GM19328 (cell line): ENCODE data around the gene SLC6A7.
A peak's percentile ranks its signal among the peaks of the same experiment; 100 is the strongest.

Source experiments
- ATAC-seq: cut with Tn5 transposase; IDR thresholded peaks from one replicate; pipeline ENCODE4 v1.9.1; 2021; ENCODE audit warnings: mild to moderate bottlenecking, moderate library complexity; ENCODE audit not compliant: unreplicated experiment

Gene SLC6A7

GRCh38 chr5:150155258-150156026 lies 34.4 kb upstream of the SLC6A7 start, which contains the start of gene PDGFRB:
Gene PDGFRB, minus strand, starts transcription at chr5:150155845. Its CDS starts 18,798 bp downstream, at chr5:150137047.
- ATAC-seq, result no peak

- ATAC-seq, result no peak
These were observed 33.9 kb upstream of the SLC6A7 start for GRCh38 chr5:150156027-150156368.

DNA sequence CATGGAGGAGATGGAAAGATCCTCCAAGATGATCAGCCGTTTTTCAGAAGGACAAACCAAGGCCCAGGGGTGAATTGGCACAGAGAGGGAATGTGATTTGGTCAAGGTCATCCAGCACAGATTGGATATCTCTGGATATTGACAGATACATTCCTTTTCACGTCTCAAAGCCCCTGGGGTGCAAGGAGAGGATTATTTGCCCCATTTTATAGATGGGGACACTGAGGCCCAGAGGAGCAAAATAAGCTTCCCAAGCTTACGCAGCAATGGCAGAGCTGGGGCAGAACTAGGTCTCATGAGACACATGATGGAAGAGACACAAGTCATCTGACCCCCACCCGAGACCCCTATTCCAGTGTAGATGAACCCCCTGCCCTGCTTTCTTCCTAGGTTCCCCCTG lies 33.3 kb upstream of the SLC6A7 start:
- ATAC-seq, result no peak

DNA sequence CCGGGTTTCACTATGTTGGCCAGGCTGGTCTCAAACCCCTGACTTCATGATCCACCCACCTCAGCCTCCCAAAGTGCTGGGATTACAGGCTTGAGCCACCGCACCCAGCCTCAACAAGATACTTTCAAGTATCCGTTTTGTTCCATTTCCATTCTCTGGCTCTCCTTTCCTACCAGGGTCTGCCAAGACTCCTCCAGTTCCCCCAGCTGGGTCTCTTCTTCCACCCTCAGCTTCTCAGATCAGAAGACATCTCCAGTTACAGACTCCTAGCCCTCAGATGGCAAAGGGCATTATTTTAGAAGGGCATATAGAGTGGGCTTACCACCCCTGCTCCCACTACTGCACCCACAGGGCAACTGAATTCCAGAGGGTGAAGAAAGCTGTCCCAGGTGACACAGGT lies 32.7 kb upstream of the SLC6A7 start:
- ATAC-seq, result no peak

GRCh38 chr5:150158170-150158949 lies 31.5 kb upstream of the SLC6A7 start:
- ATAC-seq, result no peak

GRCh38 chr5:150159031-150159430 lies 30.8 kb upstream of the SLC6A7 start:
- no peak for ATAC-seq

GRCh38 chr5:150159741-150160179 lies 30.1 kb upstream of the SLC6A7 start:
- no peak for ATAC-seq

- no peak for ATAC-seq
These were observed 29.3 kb upstream of the SLC6A7 start for GRCh38 chr5:150160448-150161081.

DNA sequence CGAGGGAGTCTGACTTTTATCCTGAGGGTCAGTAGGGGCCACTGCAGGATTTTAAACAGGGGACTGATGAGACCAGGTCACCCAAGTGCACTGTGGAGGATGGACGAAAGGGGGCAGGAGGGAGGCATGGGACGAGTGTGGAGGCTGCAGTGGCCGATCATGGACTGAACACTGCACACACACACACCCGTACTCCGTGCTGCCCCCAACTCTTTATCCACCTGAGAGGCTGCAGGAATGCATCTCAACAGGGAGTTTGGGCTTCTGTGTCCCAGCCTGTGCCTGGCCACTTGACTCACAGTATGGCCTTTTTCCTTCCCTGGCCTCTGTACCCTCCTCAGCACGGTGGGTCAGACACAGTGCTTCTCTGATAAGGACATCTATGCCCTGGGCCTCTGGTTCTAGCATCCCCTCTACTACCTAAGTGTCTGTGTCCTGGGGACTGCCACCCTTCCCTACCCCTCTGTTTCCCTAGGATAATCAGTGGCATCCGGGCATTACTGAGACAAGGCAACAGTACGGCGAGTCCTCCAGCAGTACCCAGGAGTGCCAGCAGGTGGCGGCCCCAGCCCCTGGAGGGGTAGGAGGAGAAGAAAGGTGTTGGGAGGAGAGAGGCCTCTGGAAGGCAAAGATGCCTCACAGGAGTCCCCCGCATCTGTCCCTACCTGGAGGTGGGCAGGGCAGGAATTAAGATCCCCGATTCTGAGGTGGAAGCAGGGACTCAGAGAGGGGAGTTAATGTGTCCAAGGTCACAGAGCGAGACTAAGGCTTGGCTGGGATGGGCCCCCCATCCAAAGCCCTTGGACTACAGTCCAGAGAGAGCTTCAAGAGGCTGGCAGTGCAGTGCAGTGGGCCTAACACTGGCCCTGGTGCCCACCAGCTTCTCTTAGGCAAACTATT lies 28.4 kb upstream of the SLC6A7 start:
- ATAC-seq, result peak; percentile 69

DNA sequence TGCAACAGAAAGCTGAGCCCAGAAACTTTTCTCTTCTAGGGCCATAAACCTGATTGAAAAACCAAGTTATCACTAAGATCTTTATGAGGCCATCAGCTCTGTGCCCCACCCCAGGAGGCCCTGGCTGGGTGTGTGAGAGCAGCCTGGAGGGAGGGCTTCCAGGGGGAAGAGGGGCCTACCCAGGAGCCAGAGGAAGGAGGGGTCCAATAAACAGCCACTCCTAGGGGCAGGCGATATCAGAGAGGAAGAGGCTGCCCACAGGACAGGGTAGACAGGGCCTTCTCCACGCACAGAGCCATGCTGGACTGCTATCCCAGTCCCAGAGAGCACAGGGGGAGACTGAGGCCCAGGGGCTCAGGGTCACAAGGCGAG lies 27.7 kb upstream of the SLC6A7 start:
- no peak for ATAC-seq

GRCh38 chr5:150163035-150163434 lies 26.8 kb upstream of the SLC6A7 start:
- ATAC-seq, result no peak

- no peak for ATAC-seq
These were observed 26.3 kb upstream of the SLC6A7 start for GRCh38 chr5:150163547-150164059.

- ATAC-seq, result no peak
These were observed 25.5 kb upstream of the SLC6A7 start for GRCh38 chr5:150164211-150164980.

GRCh38 chr5:150166037-150166649 lies 23.7 kb upstream of the SLC6A7 start:
- no peak for ATAC-seq

DNA sequence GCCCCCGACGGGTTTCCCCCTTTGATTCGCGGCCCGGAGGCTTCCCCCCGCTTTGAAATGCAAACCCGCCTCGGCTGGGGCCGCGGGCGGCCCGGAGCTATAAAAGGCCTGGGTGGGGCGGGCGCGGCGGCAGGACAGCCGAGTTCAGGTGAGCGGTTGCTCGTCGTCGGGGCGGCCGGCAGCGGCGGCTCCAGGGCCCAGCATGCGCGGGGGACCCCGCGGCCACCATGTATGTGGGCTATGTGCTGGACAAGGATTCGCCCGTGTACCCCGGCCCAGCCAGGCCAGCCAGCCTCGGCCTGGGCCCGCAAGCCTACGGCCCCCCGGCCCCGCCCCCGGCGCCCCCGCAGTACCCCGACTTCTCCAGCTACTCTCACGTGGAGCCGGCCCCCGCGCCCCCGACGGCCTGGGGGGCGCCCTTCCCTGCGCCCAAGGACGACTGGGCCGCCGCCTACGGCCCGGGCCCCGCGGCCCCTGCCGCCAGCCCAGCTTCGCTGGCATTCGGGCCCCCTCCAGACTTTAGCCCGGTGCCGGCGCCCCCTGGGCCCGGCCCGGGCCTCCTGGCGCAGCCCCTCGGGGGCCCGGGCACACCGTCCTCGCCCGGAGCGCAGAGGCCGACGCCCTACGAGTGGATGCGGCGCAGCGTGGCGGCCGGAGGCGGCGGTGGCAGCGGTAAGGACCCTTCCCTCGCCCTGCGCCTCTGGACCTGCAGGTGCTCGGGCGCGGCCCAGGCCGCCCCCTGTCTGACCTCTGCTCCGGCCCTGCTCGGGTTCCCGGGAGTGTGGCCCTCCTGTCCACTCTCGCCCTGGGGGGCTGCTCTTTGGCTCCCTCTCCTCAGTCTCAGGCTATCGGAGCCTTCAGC lies 23.0 kb upstream of the SLC6A7 start, which contains the start of gene CDX1:
CDX1 (plus strand) TSS at position 129 of the 862 bp plus-strand sequence; CDS start at position 228, 99 bp downstream.
- ATAC-seq, result no peak

- no peak for ATAC-seq
These were observed 22.4 kb upstream of the SLC6A7 start for GRCh38 chr5:150167512-150167850.

DNA sequence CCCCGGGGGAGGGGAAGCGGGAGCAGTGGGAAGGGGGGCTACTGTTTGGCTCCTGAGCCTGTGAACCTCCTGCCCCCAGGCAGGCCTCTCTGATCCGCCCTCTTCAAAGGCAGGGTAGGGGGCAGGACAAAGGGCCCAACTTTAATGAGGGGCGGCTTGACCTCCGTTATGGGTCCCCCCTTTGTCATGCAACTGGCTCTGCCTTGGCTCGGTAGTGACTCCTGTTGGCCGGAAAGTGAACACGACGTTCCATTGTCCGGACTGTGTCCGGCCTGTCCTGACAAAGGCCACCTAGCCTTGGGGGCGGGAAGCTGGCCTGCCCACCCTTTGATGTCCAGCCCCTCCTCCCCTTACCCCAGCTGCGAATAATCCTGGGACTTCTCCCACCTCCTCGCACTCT lies 22.0 kb upstream of the SLC6A7 start:
- ATAC-seq, result no peak

DNA sequence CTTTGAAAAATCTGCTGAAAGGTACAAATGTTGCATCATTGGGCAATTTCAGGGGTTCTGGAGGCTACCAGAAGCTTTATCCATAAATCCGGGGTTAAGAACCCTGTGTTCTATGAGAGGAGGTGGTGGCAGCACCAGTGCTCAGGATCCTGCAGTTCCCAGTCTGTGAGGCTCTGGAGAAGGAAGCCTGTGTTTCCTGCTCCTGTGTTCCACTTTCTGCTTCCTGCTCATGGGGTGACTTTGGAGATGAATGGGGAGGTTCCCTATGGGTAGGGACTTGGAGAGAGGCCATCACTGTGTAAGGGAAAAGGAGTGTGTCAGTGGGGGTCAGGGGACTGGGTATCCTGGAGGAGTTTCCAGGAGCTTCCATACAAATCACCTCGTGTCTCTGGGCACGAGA lies 21.0 kb upstream of the SLC6A7 start:
- no peak for ATAC-seq
